NB4 (cell line): ENCODE data around the gene LDAH.

ENCODE experiments used
- DNase-seq: peaks from one replicate; pipeline ENCODE4 v3.0.0; 2010; ENCODE audit warnings: low read depth
- H3K4me3 ChIP-seq: one replicate; pipeline ENCODE4 v1.5.1; 2011; ENCODE audit warnings: mild to moderate bottlenecking, low read depth, low read length, moderate library complexity
- CTCF ChIP-seq: IDR thresholded peaks from one replicate; pipeline ENCODE4 v1.5.1; 2012; ENCODE audit warnings: low read depth, low read length
- MAX ChIP-seq: IDR thresholded peaks from 2 replicates; pipeline ENCODE4 v1.6.1; 2011; ENCODE audit warnings: low read depth, low read length
- MYC ChIP-seq: IDR thresholded peaks from 2 replicates; pipeline ENCODE4 v1.6.1; 2011; ENCODE audit warnings: low read depth, low read length
- POLR2A ChIP-seq: IDR thresholded peaks from 2 replicates; pipeline ENCODE4 v1.6.1; 2011; ENCODE audit warnings: mild to moderate bottlenecking; ENCODE audit not compliant: insufficient read length; ENCODE audit errors: extremely low read depth

Gene LDAH

GRCh38 chr2:20662308-20662937 lies 160.5 kb downstream of the LDAH start:
- no peak overlapping the region for H3K4me3 ChIP-seq
- TF ChIP-seq POLR2A (no peak), MAX (no peak), CTCF (no peak), MYC (no peak)
- DNase-seq = no peak

DNA sequence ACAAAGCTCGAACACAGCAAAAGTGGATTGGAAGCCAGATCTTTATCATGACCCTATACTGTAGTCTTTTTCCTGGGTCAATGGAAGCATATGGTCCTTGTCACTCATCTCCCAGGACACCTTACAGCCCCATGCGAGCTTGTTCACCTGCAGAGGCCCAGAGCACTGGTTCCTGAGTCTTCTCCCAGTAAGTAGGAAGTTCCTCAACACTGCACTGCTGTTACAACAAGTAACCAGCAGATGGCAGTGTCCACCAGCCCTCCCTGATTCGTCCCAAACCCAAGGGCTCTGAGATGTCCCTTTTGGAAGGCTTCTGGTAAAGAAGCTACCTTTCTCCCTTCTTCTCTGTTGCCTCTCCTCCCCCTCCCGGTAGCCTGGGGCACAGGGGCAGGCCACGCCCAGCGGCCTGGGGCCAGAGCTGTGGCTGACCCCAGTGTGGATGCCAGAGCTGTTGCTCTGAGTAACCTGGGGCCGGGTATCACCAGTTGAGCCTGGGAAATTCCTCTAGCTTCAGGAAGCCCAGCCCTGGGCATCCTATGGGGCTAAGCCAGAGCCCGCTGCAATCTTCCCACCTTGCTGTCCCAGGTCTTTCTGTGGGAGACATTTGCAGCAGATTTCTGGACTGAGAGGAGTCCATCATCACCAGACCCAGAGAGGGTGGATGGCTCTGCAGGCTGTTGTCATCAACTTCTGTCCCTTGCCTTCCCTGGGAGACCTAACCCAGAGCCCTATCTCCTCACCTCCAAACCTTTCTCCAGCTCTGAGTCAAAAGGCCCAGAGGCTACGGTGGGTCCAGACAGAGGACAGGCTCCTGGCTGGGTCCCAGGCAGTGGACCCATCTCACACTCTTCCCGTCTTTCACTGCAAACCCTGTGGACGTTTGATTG lies 161.2 kb downstream of the LDAH start:
- peak; percentile 97 for TF ChIP-seq CTCF
- no peak for TF ChIP-seq MAX
- DNase-seq = peak; percentile 82
- no peak overlapping the region for H3K4me3 ChIP-seq

GRCh38 chr2:20660506-20661420 lies 162.1 kb downstream of the LDAH start:
- DNase-seq = no peak
- TF ChIP-seq POLR2A = no peak
- no peak for TF ChIP-seq CTCF
- no peak for TF ChIP-seq MAX
- no peak for TF ChIP-seq MYC
- H3K4me3 ChIP-seq = no peak overlapping the region

GRCh38 chr2:20657522-20658235 lies 165.2 kb downstream of the LDAH start:
- no peak overlapping the region for H3K4me3 ChIP-seq
- TF ChIP-seq POLR2A (no peak), MYC (no peak), MAX (no peak), CTCF (no peak)
- no peak for DNase-seq

GRCh38 chr2:20656561-20656960 lies 166.3 kb downstream of the LDAH start:
- no peak for TF ChIP-seq MYC
- TF ChIP-seq CTCF = no peak
- TF ChIP-seq POLR2A = no peak
- no peak for TF ChIP-seq MAX
- DNase-seq = no peak
- no peak overlapping the region for H3K4me3 ChIP-seq
